Retinal pigment epithelial cell (primary cell): Measurements from ENCODE around the gene C1R.

Source experiments
- DNase-seq: peaks from one replicate; pipeline ENCODE4 v3.0.0-alpha.2; 2010; ENCODE audit warnings: low read depth
- H3K4me3 ChIP-seq: 2 replicates; pipeline ENCODE4 v1.5.1; 2011; ENCODE audit warnings: mild to moderate bottlenecking, low read length, control low read depth, moderate library complexity
- CTCF ChIP-seq: conservative IDR thresholded peaks from 2 replicates; pipeline ENCODE4 v1.5.1; 2011; ENCODE audit warnings: low read depth, low read length, control low read depth, inconsistent platforms

The C1R gene

GRCh38 chr12:7078163-7078562, 14.1 kb downstream of the C1R start:
- H3K4me3 ChIP-seq = no peak overlapping the region
- DNase-seq = no peak
- TF ChIP-seq CTCF = peak; percentile 2

- DNase-seq = no peak
- TF ChIP-seq CTCF = no peak
- H3K4me3 ChIP-seq = no peak overlapping the region
Observed at GRCh38 chr12:7076493-7076892, 15.8 kb downstream of the C1R start.

- TF ChIP-seq CTCF = no peak
- no peak overlapping the region for H3K4me3 ChIP-seq
- no peak for DNase-seq
Observed at GRCh38 chr12:7075939-7076338, 16.3 kb downstream of the C1R start.

- TF ChIP-seq CTCF = no peak
- DNase-seq = no peak
- no peak overlapping the region for H3K4me3 ChIP-seq
Observed at GRCh38 chr12:7075518-7075917, 16.7 kb downstream of the C1R start.

- H3K4me3 ChIP-seq = no peak overlapping the region
- DNase-seq = no peak
- no peak for TF ChIP-seq CTCF
Observed at GRCh38 chr12:7073946-7074345, 18.3 kb downstream of the C1R start.

GRCh38 chr12:7072554-7072953, 19.7 kb downstream of the C1R start:
- no peak overlapping the region for H3K4me3 ChIP-seq
- no peak for TF ChIP-seq CTCF
- DNase-seq = no peak

GRCh38 chr12:7072035-7072434, 20.2 kb downstream of the C1R start:
- H3K4me3 ChIP-seq = no peak overlapping the region
- no peak for TF ChIP-seq CTCF
- no peak for DNase-seq
